Spinal cord (tissue), 10 donors: ENCODE data around the gene ALDH1L1. TPM values are rescaled to one million over a fixed set of nuclear protein-coding genes. Genes with fewer than 3 reads are reported as not detected.

Experiments
- DNase-seq, 6 donors: peaks; one replicate each; pipeline versions ENCODE4 v3.0.0 to v3.0.0-alpha.2; 2013 to 2015; ENCODE audit warnings: low spot score in 6 of 6, low read depth in 4 of 6
- H3K27ac ChIP-seq: one replicate; pipeline ENCODE4 v1.5.1; 2013; ENCODE audit warnings: low read depth, low read length, control low read depth
- H3K27me3 ChIP-seq: one replicate; pipeline ENCODE4 v1.6.1; 2013; ENCODE audit warnings: low read length; ENCODE audit not compliant: control insufficient read depth, insufficient read depth
- H3K36me3 ChIP-seq: one replicate; pipeline ENCODE4 v1.6.1; 2013; ENCODE audit warnings: low read length; ENCODE audit not compliant: control insufficient read depth, insufficient read depth
- H3K4me1 ChIP-seq: one replicate; pipeline ENCODE4 v1.6.1; 2013; ENCODE audit warnings: low read length; ENCODE audit not compliant: control insufficient read depth, insufficient read depth
- H3K4me3 ChIP-seq: one replicate; pipeline ENCODE4 v1.5.1; 2013; ENCODE audit warnings: low read depth, low read length, control low read depth
- H3K9me3 ChIP-seq: one replicate; pipeline ENCODE4 v1.6.1; 2013; ENCODE audit warnings: low read length; ENCODE audit not compliant: control insufficient read depth, insufficient read depth
- WGBS: methylation state at CpG from one replicate; pipeline ENCODE4 v1.1.5; 2013; ENCODE audit warnings: missing lambda C conversion rate; ENCODE audit not compliant: insufficient coverage; 5-methylcytosine and 5-hydroxymethylcytosine counted together
- polyA plus RNA-seq, 2 donors: library from polyadenylated mRNA; unstranded; fragments of 120-200 nt; gene quantifications; one replicate each; pipeline ENCODE4 v1.2.1, GENCODE V29; 2013; ENCODE audit not compliant: insufficient read length in 2 of 2
- total RNA-seq, 2 donors: library from RNA; depleted of rRNA in 1 of 2; stranded (reverse); fragments of 120-200 nt in 1 of 2; fragments of >200 nt in 1 of 2; gene quantifications; one replicate each; pipeline versions ENCODE4 v1.2.3 to v1.2.4, GENCODE V29; 2013 to 2014
- donor health status: healthy.

ALDH1L1 gene
- total and polyA plus RNA-seq, 4 donors, result 19.9 to 75.2 (median 46.0) TPM

DNA sequence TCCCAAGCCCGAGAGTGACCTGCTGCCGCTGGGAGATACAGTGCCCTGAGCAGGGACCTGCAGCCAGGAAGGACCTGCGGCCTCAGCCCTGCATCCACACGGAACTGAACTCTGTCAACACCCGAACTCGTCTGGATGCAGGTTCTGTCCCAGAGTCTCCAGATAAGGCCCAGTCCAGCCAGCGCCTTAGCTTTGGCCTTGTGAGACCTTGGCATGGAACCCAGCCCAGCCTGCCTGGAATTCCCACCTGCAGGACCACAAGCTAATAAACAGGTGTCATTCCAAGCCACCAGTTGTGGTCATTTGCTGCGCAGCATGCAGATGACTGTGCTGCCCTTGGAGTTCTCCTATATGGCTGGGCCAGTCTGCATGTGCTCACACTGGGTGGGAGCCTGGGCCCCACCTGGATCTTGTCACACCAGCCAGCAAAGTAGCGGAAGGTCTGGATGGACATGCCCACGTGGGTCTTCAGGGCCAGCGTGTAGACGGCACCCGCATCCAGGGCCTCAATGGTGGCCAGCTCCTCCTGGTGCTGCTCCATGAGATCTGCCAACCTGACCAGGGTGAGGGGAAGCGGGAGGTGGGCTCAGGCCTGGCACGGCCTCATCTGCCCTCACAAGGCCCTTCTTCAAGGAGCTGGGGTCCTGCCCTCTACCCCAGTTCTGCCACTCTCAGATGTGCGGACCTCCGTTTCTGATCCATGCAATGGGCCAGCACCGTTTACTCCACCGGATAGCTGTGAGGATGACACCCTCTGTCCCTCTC, 49.2 kb downstream of the ALDH1L1 start:
- 84% methylated on average over 19 of the region's 19 CpGs for WGBS
- no peak for DNase-seq
- H3K27me3 ChIP-seq, result no peaks in the 10 kb centered on the region

DNA sequence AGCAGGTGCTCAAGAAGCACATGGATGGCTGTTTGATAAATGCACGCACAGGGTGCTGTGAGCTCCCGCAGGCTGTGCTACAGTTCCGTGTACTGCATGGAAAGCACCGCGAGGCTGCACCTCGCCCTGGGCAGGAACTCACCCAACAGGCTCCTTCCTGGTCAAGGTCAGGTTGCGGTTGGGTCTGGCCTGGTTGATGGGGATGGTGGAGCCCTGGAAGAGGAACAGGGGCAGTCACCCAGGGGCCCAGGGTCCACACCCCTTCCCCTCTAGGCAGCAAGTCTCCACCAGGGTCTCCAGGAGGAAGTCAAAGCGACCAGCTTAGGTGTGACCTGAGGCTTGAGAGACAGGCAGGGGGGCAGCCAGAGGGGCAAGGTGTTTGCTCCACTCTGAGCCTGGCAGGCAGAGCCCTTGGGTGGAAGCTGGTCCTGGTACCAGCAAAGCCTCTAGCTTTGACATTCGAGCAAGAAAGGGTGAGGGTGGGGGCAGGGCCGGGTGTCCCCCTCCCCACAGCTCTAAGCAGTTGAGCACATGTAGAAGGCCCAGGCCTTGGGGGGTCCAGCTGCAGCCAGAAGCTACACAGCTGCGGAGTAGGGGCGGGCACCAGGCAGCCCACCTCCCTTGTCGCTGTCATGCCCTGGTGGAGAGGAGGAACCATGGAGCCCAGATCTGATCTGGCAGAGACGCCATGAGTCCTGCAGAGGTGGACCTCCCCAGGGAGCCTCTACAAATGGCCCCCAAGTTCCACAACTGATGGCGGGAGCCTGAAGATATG, 50.1 kb downstream of the ALDH1L1 start:
- peaks cover 23% of the 10 kb centered on the region for H3K4me1 ChIP-seq
- no peak for DNase-seq
- peaks cover 84% of the 10 kb centered on the region for H3K36me3 ChIP-seq
- H3K27me3 ChIP-seq, result no peaks in the 10 kb centered on the region
- no peak overlapping the region for H3K4me3 ChIP-seq
- no peak overlapping the region for H3K27ac ChIP-seq
- no peaks in the 10 kb centered on the region for H3K9me3 ChIP-seq
- 73% methylated on average over 13 of the region's 15 CpGs for WGBS

More for the DNA sequence above, 49.2 kb downstream of the ALDH1L1 start:
- Histone ChIP-seq H3K36me3 (peaks cover 82% of the 10 kb centered on the region), H3K4me1 (peaks cover 23% of the 10 kb centered on the region), H3K4me3 (no peak overlapping the region), H3K27ac (no peak overlapping the region), H3K9me3 (no peaks in the 10 kb centered on the region)

DNA sequence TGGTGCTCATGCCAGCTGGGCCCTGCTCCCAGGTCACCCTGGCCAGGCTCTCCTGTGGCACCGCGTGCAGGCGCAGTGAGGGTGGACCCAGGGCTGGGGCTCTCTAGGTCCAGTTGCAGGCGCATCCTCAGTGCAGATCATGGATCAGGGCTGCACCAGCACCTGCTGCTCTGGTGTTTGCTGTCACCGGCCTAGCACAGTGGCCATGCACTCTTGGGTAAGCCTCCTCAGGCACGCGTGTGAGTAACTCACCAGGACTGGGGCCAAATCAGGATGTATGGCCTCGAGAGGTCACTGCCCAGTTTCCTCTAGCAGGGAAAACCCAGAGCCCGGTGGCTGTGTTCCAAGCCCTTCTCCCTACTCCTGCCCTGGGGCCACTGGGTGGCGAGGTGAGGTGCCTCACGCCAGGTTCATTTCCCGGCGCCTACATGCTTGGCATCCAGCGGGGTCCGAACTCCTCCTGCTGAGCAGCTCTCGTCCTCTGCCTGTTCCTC, 50.9 kb downstream of the ALDH1L1 start:
- no peak overlapping the region for H3K4me3 ChIP-seq
- WGBS, result 81% methylated on average over 16 of the region's 16 CpGs
- H3K27me3 ChIP-seq, result no peaks in the 10 kb centered on the region
- peaks cover 84% of the 10 kb centered on the region for H3K36me3 ChIP-seq
- no peak overlapping the region for H3K27ac ChIP-seq
- H3K9me3 ChIP-seq, result no peaks in the 10 kb centered on the region
- DNase-seq, result no peak
- peaks cover 23% of the 10 kb centered on the region for H3K4me1 ChIP-seq

DNA sequence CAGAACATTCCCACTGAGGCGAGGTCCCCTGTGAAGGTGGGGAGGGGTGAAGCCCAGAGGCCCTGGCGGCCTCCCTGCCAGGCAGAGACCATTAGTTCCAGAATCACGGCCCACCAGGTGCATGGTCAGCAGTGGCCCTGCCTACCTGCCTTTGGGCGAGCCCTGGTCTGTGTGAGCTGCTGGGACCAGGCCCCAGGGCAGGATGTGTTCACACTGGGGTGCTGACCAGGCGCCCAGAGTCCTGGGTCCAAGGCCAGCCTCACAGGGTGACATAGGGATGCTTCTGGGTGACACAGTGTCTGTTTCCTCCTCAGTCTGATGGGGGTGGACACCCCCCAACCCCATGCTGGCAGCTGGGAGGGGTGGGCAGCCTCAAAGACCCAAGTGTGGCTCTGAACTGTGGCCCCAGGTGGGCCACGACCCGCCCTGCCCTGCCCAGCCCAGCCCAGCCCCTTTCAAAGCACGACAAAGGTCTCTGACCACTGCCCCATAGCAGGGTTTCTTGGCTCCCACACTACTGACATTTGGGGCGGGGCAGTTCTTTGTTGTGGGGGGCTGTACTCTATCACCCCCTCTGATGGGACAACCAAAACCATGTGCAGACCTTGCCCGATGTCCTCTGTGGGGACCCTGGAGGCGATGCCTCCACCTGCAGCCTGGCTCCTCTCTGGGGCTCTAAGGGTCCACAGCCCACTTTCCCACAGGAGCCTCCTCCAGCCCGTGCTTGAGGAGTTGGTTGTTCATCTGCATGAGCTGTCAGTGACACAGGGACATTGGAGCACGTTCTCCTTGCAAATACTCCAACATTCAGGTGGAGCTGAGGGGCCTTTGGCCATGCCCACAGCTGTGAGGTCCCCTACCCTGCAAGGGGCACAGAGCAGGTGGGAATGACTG, 51.6 kb downstream of the ALDH1L1 start:
- Histone ChIP-seq H3K4me3 (no peak overlapping the region), H3K36me3 (peaks cover 82% of the 10 kb centered on the region), H3K9me3 (no peaks in the 10 kb centered on the region), H3K27me3 (no peaks in the 10 kb centered on the region), H3K27ac (no peak overlapping the region), H3K4me1 (peaks cover 17% of the 10 kb centered on the region)
- WGBS, result 82% methylated on average over 11 of the region's 13 CpGs
- DNase-seq, result no peak

DNA sequence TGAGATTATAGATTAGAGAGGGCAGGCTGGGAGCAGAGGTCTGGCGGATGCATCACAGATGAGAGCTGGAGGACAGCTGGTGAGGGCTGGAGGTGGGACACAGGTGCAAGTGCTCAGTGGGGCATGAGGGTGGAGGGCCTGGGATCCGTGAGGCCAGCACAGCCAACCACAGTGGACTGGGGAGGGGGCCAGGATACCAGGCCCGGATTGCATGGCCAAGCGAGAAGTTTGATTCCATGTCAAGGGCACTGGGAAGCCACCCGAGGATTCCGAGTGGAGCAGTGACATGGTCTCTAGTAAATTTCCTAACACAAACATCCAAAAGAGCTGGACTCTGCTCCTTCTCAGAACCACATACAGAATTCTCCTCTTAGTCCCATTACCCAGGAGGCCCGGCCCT, 52.5 kb downstream of the ALDH1L1 start:
- Histone ChIP-seq H3K27me3 (no peaks in the 10 kb centered on the region), H3K4me1 (peaks cover 17% of the 10 kb centered on the region), H3K36me3 (peaks cover 79% of the 10 kb centered on the region), H3K9me3 (no peaks in the 10 kb centered on the region), H3K4me3 (no peak overlapping the region), H3K27ac (no peak overlapping the region)
- 71% methylated on average over 6 of the region's 7 CpGs for WGBS
- DNase-seq, result no peak

DNA sequence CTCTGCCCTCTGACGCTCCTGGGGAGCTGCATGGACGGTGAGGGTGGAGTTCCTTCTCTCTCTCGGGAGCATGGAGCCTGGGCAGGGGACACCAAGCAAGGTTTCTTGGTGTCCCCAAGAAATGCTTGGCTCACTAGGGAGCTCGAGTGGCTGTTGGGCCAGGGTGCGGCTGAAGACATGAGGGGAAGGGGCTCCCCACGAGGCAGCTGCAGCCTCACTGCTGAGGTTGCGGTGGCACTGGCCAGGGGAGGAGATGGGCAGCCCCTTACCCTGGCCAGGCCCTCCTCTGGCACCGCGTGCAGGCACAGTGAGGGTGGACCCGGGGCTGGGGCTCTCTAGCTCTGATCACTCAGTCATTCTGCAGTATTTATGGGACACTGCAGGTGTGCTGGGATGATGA, 52.9 kb downstream of the ALDH1L1 start:
- 85% methylated on average over 9 of the region's 10 CpGs for WGBS
- H3K4me3 ChIP-seq, result no peak overlapping the region
- DNase-seq, result no peak

DNA sequence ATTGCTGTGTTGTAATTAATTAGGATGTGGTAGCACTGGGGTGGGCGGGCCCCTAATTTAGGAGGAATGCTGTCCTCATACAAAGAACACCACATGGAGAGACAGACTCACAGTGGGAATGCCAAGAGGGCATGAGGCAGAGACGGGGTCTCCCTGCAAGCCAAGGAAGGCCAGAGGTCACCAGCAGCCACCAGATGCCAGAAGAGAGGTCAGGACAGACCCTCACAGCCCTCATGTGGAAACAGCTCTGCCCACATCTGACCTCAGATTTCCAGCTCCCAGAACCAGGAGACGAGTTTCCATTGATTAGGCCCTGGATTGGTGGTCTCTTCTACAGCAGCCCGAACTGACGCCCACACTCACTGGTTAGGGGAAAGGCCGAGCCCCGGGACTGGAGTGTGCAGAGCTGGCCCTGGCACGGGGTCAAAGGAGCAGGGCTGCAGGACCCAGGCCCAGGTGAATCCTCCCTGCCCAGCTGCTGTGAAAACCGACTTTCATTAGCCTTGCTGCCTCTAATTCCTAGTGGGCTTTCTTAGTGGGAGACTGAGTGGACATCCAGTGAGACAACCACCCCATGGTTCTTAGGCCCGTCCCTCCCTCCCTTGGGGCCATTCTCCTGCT, 53.5 kb downstream of the ALDH1L1 start:
- Histone ChIP-seq H3K4me3 (no peak overlapping the region), H3K27ac (no peak overlapping the region), H3K9me3 (no peaks in the 10 kb centered on the region), H3K27me3 (no peaks in the 10 kb centered on the region), H3K36me3 (peaks cover 70% of the 10 kb centered on the region), H3K4me1 (peaks cover 9% of the 10 kb centered on the region)
- 71% methylated on average over 8 of the region's 10 CpGs for WGBS
- DNase-seq, result no peak

More for the DNA sequence above, 52.9 kb downstream of the ALDH1L1 start:
- Histone ChIP-seq H3K36me3 (peaks cover 76% of the 10 kb centered on the region), H3K4me1 (peaks cover 14% of the 10 kb centered on the region), H3K27me3 (no peaks in the 10 kb centered on the region), H3K27ac (no peak overlapping the region), H3K9me3 (no peaks in the 10 kb centered on the region)

DNA sequence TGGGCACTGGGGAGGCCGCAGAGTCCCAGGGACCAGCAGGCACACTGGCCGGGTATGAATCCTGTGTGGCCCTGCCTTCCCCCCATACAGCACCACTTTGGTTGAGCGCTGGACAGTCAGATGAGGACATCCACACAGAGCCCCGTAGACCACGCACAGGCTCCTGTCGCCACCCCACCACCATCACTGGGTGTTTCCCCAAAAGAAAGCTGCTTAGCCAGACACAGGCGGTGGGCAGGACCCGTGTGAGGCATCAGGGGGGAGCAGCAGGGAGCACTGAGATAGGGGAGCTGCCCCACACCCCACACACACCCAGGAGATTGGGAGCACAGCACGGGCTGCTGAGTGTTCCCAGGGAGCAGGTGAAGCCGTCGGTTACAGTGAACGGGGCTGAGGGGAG, 54.1 kb downstream of the ALDH1L1 start:
- peaks cover 66% of the 10 kb centered on the region for H3K36me3 ChIP-seq
- H3K4me3 ChIP-seq, result no peak overlapping the region
- peaks cover 9% of the 10 kb centered on the region for H3K4me1 ChIP-seq
- no peaks in the 10 kb centered on the region for H3K9me3 ChIP-seq
- no peak for DNase-seq
- H3K27ac ChIP-seq, result no peak overlapping the region
- 96% methylated on average over 5 of the region's 12 CpGs for WGBS
- H3K27me3 ChIP-seq, result no peaks in the 10 kb centered on the region

DNA sequence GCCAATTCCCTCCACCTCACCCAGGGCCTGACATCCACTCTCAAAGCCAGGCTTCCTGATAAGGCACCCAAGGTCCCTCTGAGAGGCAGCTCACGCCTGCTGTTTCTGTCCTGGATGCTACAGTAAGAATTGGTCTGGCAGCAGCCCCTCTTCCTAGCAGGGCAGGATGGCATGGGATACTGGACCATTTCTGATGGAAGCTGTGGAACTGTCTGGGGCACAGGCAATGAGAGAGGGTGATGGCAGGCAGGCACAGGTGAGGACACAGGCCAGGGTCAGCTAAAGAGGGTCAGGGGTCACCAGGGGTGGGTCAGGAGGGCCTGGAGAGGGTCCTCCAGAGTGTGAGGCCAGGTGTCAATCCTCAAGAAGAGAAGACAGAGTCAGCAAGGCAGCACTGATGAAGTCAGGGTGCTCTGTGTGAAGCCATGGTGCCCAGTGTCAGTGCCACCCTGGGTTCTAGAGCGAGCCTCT, 54.6 kb downstream of the ALDH1L1 start:
- 56% methylated on average over 2 of the region's 2 CpGs for WGBS
- Histone ChIP-seq H3K9me3 (no peaks in the 10 kb centered on the region), H3K27ac (no peak overlapping the region), H3K4me1 (peaks cover 9% of the 10 kb centered on the region), H3K4me3 (no peak overlapping the region), H3K36me3 (peaks cover 61% of the 10 kb centered on the region), H3K27me3 (no peaks in the 10 kb centered on the region)
- no peak for DNase-seq
